Measurements from ENCODE around the gene MPZL2.

DNA sequence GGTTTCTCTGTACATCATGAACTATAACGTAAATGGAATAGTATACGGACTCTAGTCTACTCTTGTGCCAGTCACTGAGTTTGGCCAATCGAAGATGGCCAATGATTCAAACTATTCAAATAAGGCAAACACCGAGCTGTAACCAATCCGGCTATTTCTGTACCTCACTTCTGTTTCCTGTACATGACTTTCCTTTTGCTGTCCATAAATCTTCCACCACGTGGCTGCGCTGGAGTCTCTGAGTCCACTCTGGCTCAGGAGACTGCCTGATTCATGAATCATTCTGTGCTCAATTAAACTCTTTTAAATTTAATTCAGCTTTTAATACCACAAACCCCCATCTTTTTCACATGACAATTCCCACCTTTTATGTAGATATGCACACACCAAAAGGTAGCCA, 37.8 kb downstream of the MPZL2 start:
- TF ChIP-seq CTCF (IDR thresholded peaks at IDR 0.05), result no peak
- TF ChIP-seq POLR2A (IDR thresholded peaks at IDR 0.05), result no peak
